Right ventricle myocardium superior (tissue), 1 donor: ENCODE results near the gene ZACN. TPM values are rescaled to one million over a fixed set of nuclear protein-coding genes. Genes with fewer than 3 reads are reported as not detected.
A peak's percentile ranks its signal among the peaks of the same experiment; 100 is the strongest.

Experiments used
- ATAC-seq: fragments of 200-7000 bp; cut with Tn5 transposase; one replicate; pipeline ENCODE4 v1.9.1; 2020; ENCODE audit warnings: mild to moderate bottlenecking; ENCODE audit not compliant: poor library complexity
- DNase-seq: peaks from one replicate; pipeline ENCODE4 v3.0.0-alpha.2; 2020
- intact Hi-C: fragments of 100-400 bp; cut with DNase I; formaldehyde crosslinking; loops from one replicate; pipeline ENCODE4 v1.11.2; 2022
- total RNA-seq: library from RNA; stranded (reverse); fragmentation: NEBNext Ultra II Directional; extraction: Animal tissue kit (Norgen Biotek cat#: 25700); gene quantifications from one replicate; pipeline ENCODE4 v1.2.1, GENCODE V29; 2021
- donor health status: DM: no; HTN: yes; CAD: no; lungs with severe emphysema.

The ZACN gene
- total RNA-seq, 1 donor from 2014 or later: not detected

DNA sequence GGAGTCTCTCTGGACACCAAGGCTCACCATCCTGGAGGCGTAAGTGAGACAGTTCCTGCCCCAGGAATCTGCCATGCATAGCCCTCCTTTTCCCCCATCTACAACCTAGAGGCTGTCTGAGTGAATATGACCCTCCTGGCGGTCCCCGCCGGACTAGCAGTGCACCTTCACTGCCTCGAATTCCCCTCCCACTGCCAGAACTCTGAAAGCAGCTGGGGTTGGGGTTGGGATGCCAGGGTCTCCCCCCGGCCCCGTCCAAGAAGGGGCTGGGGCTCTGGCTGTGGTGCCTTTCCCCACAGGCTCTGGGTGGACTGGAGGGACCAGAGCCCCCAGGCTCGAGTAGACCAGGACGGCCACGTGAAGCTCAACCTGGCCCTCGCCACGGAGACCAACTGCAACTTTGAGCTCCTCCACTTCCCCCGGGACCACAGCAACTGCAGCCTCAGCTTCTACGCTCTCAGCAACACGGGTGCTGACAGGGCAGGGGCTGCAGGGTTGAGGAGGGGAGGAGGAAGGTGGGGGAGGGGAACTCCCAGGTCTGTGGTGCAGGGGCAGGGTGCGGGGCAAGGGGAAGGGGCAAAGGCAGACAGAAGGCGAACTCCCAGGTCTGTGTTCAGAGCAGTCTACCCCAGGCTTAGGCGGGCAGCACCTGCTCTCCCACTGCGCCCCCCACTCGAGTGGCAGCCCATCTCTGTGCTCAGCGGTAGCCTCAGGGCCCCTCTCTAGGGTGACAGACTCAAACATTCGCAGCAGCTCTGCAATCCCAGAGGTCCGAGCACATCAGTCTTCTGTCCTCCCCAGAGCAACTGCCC, 1.2 kb downstream of the ZACN start:
- DNase-seq: no peak
- intact Hi-C loops: no loop called here
- peak; percentile 13 for ATAC-seq

GRCh38 chr17:76080768-76081287, 1.8 kb downstream of the ZACN start:
- ATAC-seq (peak; percentile 10), DNase-seq (no peak)
- intact Hi-C loops: no loop called here

DNA sequence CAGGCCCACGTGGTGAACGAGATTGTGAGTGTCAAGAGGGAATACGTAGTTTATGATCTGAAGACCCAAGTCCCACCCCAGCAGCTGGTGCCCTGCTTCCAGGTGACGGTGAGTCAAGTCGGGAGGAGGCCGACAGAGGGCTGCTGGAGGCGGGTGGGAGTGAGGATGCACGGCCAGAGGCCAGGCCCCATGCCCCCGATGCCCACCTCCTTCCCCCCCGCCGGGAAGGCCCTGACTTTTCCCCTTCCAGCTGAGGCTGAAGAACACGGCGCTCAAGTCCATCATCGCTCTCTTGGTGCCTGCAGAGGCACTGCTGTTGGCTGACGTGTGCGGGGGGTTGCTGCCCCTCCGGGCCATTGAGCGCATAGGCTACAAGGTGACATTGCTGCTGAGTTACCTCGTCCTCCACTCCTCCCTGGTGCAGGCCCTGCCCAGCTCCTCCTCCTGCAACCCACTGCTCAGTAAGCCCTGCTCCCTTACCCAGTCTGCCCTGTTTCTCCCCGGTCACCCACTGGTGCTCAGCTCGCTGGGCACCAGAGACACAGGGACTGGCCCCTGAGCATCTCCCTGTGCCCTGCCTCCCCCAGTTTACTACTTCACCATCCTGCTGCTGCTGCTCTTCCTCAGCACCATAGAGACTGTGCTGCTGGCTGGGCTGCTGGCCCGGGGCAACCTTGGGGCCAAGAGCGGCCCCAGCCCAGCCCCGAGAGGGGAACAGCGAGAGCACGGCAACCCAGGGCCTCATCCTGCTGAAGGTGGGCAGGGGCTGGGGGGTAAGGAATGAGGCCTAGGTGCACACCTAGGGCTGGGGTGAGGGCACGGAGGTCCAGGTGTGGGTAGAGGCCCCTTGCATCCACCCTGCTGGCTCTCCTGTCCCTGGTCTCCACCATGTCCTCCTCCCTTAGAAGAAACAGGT, 2.6 kb downstream of the ZACN start:
- intact Hi-C loops: no loop called here
- ATAC-seq (peak; percentile 3), DNase-seq (no peak)

- ATAC-seq (no peak), DNase-seq (peak; percentile 47)
- intact Hi-C loops: no loop called here
Measured at GRCh38 chr17:76082326-76083251, 3.6 kb downstream of the ZACN start.

- no peak for ATAC-seq
- intact Hi-C loops: no loop called here
- DNase-seq: no peak
Measured at GRCh38 chr17:76083536-76084182, 4.7 kb downstream of the ZACN start.

GRCh38 chr17:76085066-76085730, 6.2 kb downstream of the ZACN start:
- intact Hi-C loops: no loop called here
- DNase-seq (no peak), ATAC-seq (no peak)

DNA sequence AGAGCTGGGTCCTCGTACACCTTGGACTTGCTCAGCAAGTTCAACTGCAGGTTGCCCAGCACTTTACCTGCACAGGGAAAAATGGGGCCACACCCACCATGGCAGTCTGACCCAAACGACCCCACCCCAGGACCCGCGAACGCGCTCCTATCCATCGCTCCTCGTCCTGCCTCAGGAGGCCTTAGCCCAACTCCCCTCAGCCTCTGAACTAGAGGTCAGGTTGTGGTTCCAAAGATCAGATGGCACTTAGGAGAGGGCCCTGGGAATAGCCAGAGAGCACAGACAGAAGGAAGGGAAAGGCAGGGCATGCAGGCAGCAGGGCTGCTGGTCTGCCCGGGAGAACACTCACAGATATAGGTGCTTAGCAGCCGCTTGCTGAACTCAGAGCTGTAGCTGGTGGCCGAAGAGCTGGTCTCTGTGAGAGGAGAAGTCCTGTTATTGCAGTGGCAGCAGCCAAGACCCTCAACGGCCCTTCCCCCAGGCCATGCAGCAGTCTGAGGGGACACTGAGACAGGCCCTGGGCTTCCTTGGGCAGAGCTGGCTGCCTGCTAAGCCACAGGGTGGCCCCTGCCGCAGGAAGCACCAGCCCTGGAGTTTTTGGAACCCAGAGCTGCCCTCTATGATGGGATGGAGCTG, 6.9 kb downstream of the ZACN start:
- intact Hi-C loops: no loop called here
- DNase-seq (no peak), ATAC-seq (no peak)

DNA sequence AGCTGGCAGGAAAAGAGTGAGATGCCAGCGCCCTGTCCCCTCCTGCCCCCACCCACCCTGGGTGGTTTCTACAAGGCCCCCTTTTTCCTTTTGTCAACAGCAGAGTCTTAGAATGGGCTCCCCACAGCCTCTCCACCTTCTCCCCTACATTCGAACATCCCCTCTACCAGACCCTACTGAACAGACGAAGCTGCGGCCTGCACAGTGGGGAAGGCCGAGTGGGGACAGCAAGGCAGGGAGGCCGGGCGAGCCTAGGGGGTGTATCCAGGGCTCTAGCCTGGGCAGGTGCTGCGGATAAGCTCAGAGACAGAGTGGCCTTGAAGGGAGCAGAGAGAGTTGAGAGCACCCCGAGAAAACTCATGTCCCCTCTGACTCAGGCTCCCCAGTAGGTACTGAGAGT, 7.4 kb downstream of the ZACN start:
- intact Hi-C loops: no loop called here
- DNase-seq (no peak), ATAC-seq (no peak)

DNA sequence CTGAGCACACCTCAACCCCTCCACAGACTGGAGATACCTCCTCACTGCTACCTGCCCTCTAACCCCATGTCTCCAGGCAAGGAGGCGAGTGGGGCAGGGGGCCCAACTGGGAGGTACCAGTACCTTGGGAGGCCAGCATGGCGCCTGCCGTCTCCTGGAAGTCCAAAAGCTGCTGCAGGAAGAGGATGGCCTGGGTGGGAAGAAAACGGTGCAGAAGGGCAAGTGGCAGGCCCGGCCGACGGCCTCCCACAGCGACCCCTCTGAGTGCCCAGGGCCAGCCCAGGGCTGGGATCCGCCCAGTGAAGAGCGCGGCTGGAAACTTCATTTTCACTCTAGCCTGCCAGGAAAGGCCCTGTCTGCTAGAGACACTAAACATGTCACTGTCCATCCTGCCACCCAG, 8.5 kb downstream of the ZACN start:
- intact Hi-C loops: no loop called here
- DNase-seq (no peak), ATAC-seq (no peak)

- intact Hi-C loops: no loop called here
- ATAC-seq (no peak), DNase-seq (no peak)
Measured at GRCh38 chr17:76088041-76088867, 9.3 kb downstream of the ZACN start.

GRCh38 chr17:76088868-76089576, 10.0 kb downstream of the ZACN start:
- DNase-seq (no peak), ATAC-seq (no peak)
- intact Hi-C loops: no loop called here

GRCh38 chr17:76089680-76090516, 10.9 kb downstream of the ZACN start:
- peak; percentile 53 for DNase-seq
- peak; percentile 67 for ATAC-seq
- intact Hi-C loops: no loop called here

DNA sequence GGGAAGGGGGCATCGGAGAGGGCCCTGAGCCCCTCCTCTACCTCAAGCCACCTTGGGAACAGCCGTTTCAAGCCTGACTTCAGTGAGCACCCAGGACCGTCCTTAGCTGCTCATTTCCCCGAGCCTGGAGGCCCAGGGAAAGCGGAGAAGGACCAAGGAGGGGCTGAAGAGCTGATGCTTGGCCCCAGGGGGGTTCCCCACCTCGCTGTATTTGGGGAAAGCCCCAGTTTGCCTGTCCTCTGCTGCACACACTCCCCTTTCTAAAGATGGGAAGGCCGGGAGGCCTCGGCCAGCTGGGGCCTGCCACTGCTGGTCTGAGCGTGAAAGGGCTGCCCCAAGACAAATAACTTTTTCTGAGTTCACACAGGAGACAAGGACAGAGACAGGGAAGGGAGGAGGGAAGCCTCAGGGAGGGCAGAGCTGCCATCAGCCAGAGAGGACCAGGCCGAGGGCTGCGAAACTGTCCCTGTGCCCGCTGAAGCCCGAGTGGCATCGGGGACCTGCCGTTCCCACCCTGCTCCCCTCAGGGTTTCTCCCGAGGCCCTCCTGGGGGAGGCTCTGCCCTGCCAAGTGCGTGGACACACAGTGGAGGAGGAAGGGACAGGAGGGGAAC, 11.6 kb downstream of the ZACN start:
- DNase-seq (no peak), ATAC-seq (no peak)
- intact Hi-C loops: no loop called here

DNA sequence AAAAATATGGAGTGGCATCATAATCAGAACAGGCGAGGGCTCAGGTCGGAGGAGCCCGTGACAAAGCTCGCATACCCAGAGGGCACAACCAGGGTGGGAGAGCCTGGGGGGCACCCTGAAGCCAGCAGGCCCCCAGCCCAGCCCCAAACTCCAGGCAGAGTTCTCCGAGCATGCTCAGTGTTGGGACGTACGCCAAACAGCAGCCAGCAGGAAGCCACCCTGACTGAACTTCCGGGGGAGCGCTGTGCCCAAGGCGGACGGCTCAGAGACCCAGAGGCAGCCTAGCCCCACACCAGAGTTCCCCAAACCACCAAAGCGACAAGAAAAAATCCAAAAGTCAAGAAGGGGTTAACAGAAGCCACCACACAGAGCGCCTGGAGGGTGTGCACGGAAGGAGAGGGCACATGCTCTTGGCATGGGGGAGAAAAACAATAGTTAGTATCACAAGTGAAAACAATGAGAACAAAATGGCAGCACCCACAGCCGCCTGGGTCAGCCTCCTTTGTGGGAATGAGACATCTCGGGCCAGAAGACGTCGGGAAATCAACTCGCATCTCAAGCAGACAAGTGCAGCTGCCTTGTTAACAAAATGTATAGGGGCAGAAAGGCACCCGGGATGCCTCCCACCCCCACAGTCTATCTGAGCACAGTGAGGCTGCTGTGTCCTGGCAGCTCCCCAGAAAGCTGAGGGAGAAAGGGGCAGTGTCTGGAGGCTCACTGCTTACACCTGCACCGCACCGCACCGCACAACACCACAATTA, 12.7 kb downstream of the ZACN start:
- no peak for ATAC-seq
- intact Hi-C loops: no loop called here
- DNase-seq: no peak
